Suppressor macrophage treated with lipopolysaccharide for 1 hour (primary cell): ENCODE data around the gene DPYSL4.
A peak's percentile ranks its signal among the peaks of the same experiment; 100 is the strongest.
"Not testable (repeated sequence)": the region's sequence is repeated elsewhere in the genome, so short reads cannot be mapped to it uniquely, and the experiment has no call there.

ENCODE experiments used
- DNase-seq, 3 donors: peaks; one replicate each; pipeline ENCODE4 v3.0.0-alpha.2; 2020 to 2022

DPYSL4 gene

DNA sequence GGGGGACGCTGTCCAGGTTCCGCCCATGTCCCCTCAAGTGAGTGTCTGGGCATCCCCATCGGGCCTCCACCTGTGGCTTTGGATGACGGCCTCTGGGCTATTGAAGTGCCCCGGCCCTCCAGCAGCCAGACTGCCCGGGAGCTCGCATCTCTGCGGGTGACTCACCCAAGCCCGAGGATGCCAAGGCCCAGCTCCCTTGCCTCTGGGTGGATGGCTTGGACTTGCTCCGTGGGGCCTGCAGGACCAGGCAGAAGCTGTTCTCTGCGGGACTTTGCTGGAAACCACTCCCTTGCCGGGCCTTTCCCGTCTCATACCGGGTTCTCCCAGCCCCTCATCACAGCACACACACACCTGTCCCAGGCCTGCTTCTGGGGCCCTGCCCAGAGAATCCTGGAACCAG lies 22.4 kb downstream of the DPYSL4 start:
- DNase-seq: no peak

DNA sequence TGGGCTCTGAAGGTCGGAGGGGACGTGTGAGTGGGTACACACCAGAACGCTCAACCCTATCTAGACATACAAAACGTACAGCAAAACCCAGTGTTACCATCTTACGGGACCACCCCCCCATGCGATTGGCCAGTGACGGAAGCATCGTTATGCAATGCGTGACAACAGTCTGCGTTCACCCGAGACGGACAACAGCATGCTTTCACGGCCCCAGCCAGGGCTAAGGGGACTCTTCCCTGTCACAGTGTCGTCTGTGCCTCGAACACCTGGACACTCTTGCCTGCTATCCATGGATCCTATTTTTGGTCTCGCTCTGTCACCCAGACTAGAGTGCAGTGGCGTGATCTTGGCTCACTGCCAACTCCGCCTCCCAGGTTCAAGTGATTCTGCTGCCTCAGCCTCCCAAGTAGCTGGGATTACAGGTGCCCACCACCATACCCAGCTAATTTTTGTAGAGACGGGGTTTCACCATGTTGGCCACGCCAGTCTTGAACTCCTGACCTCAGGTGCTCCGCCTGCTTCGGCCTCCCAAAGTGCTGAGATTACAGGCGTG lies 23.3 kb downstream of the DPYSL4 start:
- DNase-seq: no peak

- DNase-seq: no peak
These were observed 24.0 kb downstream of the DPYSL4 start for GRCh38 chr10:132210766-132211165.

DNA sequence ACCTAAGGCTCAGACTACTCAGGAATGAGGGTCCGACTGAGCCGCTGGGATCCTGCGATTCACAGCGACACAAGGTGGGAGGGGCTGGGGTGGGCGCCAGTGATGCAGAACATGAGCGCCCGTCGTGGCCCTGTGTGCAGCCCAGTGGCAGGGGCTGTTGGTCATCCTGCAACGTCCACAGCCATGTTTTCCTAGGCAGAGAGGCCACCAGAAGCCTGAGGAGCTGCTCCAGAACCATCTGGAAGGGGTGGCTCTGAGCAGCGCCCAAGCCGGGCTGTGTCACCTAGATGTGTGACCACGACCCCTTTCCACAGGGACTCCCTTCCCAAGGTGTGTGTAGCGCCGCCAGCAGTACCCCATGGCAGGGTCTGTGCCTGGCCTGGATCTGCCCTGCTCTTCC lies 24.5 kb downstream of the DPYSL4 start:
- no peak for DNase-seq

GRCh38 chr10:132212816-132213215 lies 26.1 kb downstream of the DPYSL4 start:
- DNase-seq: no peak

DNA sequence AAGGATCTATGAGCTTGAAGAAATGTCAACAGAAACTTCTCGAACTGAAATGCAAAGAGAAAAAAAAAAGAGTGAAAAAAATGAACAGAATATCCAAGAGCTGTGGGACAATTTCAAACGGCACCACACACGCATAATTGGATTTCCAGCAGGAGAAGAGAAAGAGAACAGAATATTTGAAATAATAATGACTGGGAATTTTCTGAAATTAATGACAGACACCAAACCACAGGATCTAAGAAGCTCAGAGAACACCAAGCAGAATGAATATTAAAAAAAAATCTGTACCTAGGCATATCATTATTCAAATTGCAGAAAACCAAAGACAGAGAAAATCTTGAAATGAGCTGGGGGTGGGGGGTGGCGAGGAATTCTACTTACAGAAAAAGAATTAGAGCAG lies 27.2 kb downstream of the DPYSL4 start:
- DNase-seq: no peak

GRCh38 chr10:132216441-132216840 lies 29.7 kb downstream of the DPYSL4 start:
- not testable (repeated sequence) for DNase-seq

GRCh38 chr10:132219486-132219885 lies 32.7 kb downstream of the DPYSL4 start:
- DNase-seq: no peak

- DNase-seq: no peak
These were observed 33.3 kb downstream of the DPYSL4 start for GRCh38 chr10:132220061-132220460.

DNA sequence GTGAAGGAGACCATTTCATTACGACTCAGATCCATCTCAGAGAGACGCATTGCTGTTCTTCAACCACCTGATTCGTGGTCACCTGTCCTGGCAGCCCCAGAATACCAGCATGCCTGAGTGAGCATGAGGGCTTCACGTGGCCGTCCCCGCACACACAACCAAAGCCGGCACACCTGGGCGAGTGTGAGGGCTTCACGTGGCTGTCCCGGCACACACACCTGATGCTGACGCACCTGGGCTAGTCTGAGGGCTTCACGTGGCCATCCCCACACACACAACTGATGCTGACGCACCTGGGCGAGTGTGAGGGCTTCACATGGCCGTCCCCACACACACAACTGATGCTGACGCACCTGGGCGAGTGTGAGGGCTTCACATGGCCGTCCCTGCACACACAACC lies 34.2 kb downstream of the DPYSL4 start:
- not testable (repeated sequence) for DNase-seq

DNA sequence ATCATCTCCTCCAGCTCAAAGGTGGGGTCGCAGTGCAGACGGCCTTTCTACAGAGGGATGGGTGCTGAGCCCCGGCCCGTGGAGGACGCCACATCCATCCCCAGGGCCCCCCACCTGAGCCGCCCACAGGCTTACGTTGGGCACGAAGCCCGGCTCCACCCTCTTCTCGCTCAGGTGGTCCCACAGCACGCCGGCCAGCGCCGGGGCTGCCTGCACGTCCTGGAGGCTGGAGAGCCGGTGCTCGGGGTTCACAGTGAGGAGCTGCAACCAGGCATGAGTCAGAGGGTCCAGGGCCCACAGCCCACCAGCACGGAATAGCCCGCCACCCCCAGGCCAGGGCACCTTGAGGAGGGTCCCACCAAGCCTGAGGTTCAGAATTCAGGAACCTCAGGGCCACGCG lies 36.0 kb downstream of the DPYSL4 start:
- no peak for DNase-seq

- DNase-seq: peak; percentile 89 to 92 (median 90)
These were observed 36.4 kb downstream of the DPYSL4 start for GRCh38 chr10:132223156-132223590.

- DNase-seq: no peak
These were observed 37.0 kb downstream of the DPYSL4 start for GRCh38 chr10:132223611-132224342.

DNA sequence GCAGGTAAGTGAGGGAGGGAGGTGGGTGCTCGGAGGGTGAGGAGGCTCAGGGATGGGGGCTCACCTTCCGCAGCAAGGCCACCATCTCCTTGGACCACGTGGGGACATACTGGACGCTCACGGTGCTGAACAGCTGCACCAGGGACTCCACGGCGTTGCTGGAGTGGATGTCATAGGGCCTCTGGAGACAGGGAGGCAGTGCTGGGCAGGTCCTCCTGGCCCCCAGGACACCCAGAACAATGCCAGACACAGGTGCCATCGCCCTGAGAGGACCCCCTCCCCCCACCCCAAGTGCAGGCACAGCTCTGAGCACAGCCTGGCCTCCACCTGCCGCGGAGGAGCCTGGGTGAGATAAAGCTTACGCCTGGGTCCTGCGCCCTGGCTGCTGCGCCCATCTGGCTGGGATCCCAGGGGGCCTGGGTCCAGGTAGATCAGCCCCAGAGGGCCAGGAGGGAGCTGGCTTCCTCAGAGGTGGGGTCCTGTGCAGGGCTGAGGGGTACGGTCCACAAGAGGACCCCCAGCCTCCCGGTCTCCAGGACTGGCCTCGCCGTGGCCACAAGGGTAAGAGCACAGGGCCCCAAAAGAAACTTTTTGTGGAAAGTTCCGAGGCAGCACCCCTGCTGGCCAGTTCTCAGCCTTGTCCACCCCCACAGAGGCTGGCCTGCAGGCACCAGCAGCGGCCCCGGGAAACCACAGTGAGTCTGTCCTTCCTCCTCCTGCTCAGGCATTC lies 37.8 kb downstream of the DPYSL4 start:
- DNase-seq: peak; percentile 62 to 75 (median 74)

DNA sequence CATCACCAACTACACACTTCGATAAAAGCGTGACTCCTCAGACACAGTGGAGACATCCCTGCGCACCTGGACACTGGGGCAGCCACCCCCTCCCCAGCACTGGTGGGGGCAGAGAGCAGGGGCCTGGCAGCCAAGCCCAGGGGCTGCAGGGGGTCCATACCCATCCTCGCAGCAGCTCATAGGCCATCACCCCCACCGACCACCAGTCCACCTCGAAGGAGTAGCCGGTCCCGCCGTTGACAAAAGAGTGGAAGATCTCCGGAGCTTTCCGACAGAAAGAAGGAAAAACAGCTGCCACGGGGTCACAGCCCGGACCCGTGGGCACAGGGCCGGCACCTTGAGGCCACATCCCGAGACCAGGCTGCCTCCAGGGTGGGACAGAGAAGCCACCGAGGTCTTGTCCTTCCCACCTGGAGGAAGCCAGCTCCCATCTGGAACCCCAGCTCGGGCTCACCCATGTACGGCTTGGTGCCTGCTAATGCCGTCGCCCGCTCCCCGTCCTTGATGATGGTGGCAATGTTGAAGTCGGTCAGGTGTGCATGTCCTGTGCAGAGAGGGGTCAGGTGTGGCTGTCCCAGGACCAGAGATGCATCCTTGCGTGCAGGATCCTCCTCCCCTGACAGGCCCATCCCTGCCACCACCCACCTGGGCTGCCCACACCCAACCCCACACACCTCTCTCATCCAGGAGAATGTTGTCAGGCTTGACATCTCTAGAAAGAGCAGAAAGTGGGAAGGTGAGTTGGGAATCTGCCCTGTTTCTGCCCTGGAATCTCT lies 38.5 kb downstream of the DPYSL4 start:
- DNase-seq: no peak

DNA sequence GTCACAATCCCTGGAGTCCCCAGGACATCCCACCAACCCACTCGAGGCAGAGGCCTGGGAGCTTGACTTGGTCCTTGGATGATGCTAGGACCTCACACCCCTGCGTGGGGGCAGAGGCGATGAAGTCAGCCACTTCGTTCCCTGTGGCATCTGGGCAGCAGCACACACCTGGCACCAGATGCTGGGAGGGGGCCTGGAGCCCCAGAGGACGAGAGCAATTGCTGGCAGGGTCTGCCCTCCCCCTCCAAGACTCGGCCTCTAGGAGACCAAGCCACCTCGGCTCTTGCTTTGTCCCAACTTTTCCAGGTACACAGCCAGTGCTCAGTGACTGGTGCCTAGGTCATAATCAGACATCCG lies 39.1 kb downstream of the DPYSL4 start:
- no peak for DNase-seq

- no peak for DNase-seq
These were observed 40.0 kb downstream of the DPYSL4 start for GRCh38 chr10:132226586-132227405.

- DNase-seq: no peak
These were observed 41.2 kb downstream of the DPYSL4 start for GRCh38 chr10:132227851-132228390.

GRCh38 chr10:132228616-132229015 lies 41.9 kb downstream of the DPYSL4 start:
- DNase-seq: no peak

DNA sequence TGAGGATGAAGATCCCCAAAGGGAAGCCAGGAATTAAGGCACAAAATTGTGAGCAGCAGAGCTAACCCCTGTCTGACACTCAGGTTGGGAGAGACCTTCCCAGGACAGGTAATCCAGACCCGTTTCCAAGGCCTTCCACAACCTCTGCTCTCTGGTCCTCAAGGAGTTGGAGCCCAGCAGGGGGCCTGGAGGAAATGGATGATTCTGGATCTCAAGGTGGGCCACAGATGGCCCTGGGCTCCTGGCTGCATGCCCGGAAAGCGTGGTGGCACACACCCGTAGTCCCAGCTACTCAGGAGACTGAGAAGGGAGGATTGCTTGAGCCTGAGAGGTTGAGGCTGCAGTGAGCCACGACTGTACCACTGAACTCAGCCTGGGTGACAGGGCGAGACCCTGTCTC lies 42.3 kb downstream of the DPYSL4 start:
- no peak for DNase-seq

DNA sequence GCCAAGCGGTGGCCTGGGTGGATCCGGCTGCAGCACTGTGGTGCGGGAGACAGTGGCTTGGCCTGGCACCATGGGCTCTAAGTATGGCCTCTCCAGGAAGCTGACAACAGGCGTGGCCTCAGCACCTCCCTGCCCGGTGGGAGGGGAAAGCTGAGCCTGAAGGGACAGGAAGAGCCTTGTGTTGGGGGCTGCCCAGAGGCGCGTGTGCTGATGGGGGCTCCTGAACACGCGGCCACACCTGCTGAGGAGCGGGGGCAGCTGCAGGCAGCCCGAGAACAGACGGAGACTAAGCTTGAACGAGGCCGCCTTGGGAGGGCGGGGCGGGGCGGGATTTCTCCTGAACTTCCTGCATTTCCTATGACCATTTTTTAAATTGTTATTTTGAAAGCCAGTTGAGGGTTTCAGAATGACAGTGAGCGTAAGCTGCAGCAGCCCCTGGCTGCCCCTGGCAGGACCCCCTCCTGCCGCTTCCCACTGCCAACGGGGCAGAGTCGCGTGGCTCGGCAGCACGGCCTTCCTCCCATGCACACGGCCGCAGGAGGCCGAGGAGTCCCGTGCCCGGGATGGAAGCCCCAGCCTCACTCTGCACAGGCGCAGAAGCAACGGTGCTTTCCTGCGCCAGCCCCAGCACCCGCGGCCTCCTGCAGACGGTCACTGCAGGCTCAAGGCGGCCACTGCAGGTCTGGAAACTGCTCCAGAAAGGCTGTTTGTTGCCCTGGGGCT lies 43.2 kb downstream of the DPYSL4 start:
- DNase-seq: peak; percentile 66 to 83 (median 78)
